ENCODE results near the gene RAC2.

RAC2 gene

GRCh38 chr22:37184816-37185541, 59.1 kb downstream of the RAC2 start:
- DNase-seq: no peak

- no peak for DNase-seq
These were observed 59.7 kb downstream of the RAC2 start for GRCh38 chr22:37184380-37184755.

- DNase-seq: no peak
These were observed 60.4 kb downstream of the RAC2 start for GRCh38 chr22:37183432-37184379.

GRCh38 chr22:37182949-37183245, 61.2 kb downstream of the RAC2 start:
- DNase-seq: no peak

- no peak for DNase-seq
These were observed 61.7 kb downstream of the RAC2 start for GRCh38 chr22:37182101-37182948.

GRCh38 chr22:37181681-37182080, 62.4 kb downstream of the RAC2 start:
- no peak for DNase-seq

GRCh38 chr22:37180531-37181231, 63.4 kb downstream of the RAC2 start:
- no peak for DNase-seq

GRCh38 chr22:37179622-37180420, 64.2 kb downstream of the RAC2 start:
- DNase-seq: no peak

- DNase-seq: no peak
These were observed 65.0 kb downstream of the RAC2 start for GRCh38 chr22:37179126-37179470.

GRCh38 chr22:37178350-37179125, 65.5 kb downstream of the RAC2 start:
- no peak for DNase-seq

GRCh38 chr22:37177755-37178154, 66.3 kb downstream of the RAC2 start:
- DNase-seq: no peak

GRCh38 chr22:37177221-37177620, 66.8 kb downstream of the RAC2 start:
- no peak for DNase-seq

- DNase-seq: no peak
These were observed 67.5 kb downstream of the RAC2 start for GRCh38 chr22:37176464-37177061.

- no peak for DNase-seq
These were observed 68.4 kb downstream of the RAC2 start for GRCh38 chr22:37175414-37176281.

Data from NCI-H187 treated with DMSO at 0.1 percent for 48 hours (cell line).